Measurements from ENCODE around the gene BMS1.
A peak's percentile ranks its signal among the peaks of the same experiment; 100 is the strongest.
"Not testable (repeated sequence)": the region's sequence is repeated elsewhere in the genome, so short reads cannot be mapped to it uniquely, and the experiment has no call there.

The BMS1 gene, protein sequence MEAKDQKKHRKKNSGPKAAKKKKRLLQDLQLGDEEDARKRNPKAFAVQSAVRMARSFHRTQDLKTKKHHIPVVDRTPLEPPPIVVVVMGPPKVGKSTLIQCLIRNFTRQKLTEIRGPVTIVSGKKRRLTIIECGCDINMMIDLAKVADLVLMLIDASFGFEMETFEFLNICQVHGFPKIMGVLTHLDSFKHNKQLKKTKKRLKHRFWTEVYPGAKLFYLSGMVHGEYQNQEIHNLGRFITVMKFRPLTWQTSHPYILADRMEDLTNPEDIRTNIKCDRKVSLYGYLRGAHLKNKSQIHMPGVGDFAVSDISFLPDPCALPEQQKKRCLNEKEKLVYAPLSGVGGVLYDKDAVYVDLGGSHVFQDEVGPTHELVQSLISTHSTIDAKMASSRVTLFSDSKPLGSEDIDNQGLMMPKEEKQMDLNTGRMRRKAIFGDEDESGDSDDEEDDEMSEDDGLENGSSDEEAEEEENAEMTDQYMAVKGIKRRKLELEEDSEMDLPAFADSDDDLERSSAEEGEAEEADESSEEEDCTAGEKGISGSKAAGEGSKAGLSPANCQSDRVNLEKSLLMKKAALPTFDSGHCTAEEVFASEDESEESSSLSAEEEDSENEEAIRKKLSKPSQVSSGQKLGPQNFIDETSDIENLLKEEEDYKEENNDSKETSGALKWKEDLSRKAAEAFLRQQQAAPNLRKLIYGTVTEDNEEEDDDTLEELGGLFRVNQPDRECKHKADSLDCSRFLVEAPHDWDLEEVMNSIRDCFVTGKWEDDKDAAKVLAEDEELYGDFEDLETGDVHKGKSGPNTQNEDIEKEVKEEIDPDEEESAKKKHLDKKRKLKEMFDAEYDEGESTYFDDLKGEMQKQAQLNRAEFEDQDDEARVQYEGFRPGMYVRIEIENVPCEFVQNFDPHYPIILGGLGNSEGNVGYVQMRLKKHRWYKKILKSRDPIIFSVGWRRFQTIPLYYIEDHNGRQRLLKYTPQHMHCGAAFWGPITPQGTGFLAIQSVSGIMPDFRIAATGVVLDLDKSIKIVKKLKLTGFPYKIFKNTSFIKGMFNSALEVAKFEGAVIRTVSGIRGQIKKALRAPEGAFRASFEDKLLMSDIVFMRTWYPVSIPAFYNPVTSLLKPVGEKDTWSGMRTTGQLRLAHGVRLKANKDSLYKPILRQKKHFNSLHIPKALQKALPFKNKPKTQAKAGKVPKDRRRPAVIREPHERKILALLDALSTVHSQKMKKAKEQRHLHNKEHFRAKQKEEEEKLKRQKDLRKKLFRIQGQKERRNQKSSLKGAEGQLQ

DNA sequence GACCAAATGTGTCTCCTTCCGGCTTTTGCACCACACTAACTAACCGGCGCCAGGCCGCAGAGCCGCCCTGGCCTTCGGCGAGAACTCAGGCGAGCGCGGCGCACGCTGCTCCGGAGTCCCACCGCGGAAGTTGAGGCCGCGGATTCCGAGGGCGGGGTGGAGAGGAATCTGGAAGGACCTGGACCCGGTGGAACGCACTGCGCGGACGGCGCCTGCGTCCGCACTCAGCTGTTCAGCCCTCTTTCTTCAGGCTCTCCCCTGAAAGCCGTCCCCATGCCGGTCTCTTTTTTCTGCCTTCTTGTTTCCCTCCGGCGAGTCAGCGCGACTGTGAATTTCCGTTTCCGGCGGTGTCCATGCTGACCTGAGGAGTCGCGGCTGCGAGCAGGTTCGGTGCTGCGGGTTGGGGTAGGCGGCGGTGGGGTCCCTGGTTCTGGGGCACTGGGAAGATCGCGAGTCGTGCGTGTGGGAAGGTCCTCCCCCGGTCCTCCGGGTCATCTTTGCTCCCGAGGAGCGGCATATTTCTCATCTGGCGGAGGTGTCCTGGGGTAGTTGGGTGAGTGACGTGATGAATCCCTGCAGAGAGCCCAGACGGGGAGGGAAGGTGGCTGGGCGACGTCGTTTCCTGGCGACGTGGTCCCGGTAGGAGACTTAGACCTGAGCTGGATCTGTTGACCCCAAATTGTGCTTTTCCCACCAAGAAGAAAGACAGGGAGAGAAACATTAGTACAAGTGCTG is at the start of gene BMS1:
Gene BMS1 (plus strand): TSS at position 350 of the 735 bp plus-strand sequence. CDS start 1,600 bp downstream, outside the sequence.
- peak; percentile 60 to 72 for DNase-seq (ENCODE audit: low read depth in 2 of 2)

DNA sequence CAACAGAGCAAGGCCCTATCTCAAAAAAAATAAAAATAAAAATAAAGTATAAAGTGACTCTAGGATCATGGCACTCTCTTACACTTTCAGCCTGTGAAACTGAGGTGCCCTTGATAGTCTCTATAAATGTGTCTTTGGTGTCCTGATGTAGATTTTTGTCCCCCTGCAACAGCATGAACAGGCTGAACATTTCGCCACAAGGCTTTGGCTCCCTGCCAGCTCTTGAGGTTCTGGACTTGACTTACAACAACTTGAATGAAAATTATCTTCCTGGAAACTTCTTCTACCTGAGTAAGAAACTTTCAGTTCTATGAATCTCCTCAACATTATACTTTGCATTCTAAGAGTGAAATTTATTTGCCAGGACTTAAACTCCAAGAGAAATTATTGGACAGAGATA is 48.1 kb upstream of the BMS1 start:
- no peak for DNase-seq (ENCODE audit: low read depth in 2 of 2)

DNA sequence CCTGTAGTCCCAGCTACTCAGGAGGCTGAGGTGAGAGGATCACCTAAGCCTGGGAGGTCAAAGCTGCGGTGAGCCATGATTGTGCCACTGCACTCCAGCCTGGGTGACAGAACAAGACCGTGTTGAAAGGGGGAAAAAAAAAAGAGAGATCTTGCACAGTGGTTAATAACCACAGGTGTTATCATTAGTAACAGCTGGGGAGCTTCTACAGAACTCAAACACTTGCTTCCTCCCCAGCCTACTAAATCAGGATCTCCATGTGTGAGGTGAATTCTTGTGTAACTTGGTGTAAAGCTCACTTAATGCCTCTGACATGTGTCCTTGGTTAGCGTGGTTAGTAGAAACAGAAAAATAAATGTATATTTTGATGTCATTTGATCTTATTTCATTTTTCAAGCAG is 43.9 kb upstream of the BMS1 start:
- DNase-seq (ENCODE audit: low read depth in 2 of 2): no peak

DNA sequence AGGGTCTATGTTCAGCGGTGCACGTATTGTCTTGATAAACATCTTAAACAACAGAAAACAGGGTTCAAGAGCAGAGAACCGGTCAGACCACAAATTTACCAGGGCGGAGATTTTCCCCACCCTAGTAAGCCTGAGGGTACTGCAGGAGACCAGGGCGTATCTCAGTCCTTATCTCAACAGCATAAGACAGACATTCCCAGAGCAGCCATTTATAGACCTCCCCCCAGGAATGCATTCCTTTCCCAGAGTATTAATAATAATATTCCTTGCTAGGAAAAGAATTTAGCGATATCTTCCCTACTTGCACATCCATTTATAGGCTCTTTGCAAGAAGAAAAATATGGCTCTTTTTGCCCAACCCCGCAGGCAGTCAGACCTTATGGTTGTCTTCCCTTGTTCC is 41.1 kb upstream of the BMS1 start:
- DNase-seq (ENCODE audit: low read depth in 2 of 2): not testable (repeated sequence)

DNA sequence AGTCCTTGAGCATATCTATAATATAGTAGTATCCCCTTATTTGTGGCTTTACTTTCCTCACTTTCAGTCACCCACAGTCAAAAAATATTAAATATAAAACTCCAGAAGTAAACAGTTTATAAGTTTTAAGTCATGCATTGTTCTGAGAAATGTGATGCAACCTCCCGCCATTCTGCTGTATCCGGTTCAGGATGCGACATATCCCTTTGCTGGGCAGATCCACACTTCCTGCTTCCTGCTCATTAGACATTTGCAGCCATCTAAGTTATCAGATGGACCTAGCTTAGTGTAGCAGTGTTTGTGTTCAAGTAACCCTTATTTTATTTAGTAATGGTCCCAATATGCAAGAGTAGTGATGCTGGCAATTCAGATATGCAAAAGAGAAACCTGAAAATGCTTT is 38.9 kb upstream of the BMS1 start:
- DNase-seq (ENCODE audit: low read depth in 2 of 2): no peak

DNA sequence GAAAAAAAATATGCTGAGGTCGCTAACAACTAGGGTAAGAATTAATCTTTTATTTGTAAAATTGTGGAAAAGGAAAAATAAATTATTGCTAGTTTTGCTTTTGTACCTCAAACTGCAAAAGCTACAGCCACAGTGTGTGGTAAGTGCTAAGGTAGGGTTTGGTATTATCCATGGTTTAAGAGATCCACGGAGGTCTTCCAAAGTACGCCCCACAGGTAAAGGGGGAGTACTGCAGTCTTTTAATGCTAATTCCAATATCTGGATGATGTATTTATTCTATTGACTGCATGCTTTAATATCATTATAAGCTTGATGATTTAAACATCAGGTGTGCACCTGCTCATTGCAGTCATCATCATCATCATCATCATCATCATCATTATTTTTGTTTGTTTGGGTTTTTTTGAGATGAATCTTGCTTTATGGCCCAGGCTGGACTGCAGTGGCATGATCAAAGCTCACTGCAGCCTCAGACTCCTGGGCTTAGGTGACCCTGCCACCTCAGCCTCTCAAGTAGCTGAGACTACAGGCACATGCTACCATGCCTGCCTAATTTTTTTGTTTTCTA is 38.4 kb upstream of the BMS1 start:
- no peak for DNase-seq (ENCODE audit: low read depth in 2 of 2)

DNA sequence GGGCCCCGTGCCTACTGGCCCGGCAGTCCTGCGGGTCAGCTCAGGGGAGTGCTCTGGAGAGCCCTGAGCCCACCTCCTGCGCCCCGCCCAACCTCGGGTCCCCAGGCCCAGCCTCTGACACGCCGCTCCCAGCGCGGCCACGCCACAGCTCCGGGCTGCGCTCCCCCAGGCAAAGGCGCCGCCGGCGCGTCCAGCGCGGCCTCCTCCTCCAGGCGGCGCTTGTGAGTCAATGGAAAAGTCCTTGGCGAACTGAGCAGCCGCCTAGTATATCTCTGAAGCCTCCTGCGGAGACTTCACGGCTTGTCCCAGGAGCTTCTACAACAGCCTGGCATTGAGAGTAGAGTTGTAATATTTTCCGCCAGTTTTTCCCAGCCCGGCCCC is 29.5 kb upstream of the BMS1 start:
- DNase-seq (ENCODE audit: low read depth in 2 of 2): peak; percentile 31 to 70

DNA sequence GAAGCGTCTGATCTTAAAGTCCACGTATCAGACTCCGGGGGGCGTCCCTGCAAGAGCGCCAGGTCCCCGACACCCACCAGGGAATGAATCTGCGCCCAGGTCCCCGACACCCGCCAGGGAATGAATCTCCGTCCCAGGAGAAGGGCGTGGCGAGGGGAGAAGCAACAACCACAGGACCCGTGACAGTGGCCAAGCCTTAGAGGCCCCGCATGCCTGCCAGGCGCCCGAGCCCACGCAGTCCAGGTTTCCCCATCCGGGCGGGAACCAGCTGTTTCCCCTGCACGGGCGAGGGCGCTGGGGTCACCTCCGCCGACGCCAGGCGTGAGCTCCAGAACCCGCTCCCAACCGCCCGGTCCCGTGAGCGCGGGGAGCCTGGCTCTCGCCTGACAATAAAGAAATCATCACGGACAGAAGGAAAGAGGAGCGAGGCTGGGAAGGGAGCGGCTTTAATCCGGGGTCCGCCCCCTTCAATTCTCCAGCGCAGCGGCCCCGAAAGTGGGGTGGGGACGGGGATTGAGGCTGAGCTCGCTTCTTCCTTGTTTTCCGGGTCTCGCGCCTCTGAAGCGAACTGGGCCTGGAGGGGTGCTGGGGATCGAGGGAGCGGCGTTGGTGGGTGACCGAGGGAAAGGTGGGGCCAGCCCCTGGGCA is 29.0 kb upstream of the BMS1 start:
- DNase-seq (ENCODE audit: low read depth in 2 of 2): no peak

DNA sequence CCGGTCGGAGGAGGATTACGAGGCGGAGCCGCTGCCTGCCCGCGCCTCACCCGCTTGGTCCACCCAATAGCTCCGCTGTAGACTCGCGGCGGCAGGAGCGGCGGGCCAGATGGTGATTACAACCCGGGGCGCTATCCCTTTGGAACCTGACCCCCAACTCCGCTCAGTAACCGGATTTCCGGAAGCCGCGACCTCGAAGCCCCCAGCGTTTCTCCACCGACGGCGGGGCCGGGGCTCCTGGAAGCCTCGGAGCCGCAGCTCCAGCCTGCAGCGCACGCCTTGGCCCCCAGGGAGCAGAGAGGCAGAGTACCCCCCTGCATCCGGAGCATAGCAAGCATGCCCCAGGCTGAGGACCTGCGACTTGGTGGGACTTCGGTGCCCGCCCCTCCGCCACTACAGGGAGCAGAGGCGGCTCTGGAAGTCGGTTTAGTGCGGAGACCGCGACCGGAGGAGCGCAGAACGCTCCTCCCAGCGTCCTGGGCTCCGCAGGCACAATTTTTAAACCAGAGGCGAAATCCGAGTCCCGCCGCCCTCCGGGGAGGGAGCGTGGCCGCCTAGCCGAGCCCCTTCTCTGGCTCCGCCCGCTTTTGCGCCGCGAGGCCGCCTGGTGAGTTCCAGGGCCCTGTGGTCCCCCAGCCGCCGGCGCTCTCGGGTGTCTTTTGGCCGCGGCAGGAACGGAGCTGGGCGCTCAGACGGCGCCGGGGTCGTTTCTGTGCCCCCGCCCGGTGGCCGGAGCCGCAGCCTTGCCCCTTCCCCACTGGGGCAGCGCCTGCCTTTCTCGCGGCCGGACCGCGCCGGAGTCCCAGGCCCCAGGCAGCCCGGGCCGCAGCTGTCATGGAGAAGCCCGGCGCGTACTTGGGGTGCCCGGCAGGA is 28.2 kb upstream of the BMS1 start:
- no peak for DNase-seq (ENCODE audit: low read depth in 2 of 2)

DNA sequence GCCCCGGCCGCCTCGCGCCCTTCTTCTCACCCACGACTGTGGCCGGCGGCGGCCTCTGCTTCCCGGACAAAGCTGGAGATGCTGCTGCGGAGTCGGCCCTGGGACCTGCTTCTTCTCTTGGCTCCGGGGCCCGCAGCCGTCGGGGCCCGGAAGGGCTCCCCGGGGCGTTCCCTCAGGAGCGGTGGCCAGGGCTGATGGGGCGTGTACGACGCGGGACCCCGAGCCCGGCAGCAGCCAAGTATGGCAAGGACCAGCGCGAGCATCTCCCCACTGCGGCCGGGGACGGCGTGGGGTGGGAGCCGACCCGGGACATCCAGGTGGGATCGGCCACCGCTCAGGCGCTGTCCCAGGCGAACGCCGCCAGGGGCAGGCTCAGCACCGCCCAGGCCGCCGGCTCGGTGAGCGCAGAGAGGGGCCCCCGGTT is 27.6 kb upstream of the BMS1 start:
- DNase-seq (ENCODE audit: low read depth in 2 of 2): no peak

DNA sequence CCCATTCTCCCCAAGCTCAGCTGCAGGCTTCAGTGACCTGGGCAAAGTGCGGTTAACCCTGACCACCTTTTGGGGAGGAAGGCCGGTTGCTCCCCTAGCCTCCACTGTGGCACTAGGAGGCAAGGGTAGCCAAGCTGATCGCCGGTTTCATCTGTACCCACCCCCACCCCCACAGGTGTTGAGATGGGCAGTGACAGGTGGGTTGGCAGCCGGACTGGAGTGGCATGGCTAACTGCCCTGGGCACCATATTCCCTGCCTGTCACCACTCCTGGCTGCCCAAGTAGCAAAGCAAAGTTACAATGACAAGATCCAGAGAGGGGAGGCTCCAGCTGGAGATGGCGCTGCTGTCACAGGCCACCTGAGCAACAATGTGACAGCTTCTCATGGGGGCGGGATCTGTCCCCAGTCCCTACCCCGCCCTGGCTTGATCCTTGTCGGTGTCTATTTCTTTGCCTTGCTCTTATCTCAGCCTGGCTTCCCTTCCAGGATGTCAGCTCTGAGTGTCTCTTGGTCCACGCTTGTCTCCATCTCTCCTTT is 27.0 kb upstream of the BMS1 start:
- DNase-seq (ENCODE audit: low read depth in 2 of 2): no peak

DNA sequence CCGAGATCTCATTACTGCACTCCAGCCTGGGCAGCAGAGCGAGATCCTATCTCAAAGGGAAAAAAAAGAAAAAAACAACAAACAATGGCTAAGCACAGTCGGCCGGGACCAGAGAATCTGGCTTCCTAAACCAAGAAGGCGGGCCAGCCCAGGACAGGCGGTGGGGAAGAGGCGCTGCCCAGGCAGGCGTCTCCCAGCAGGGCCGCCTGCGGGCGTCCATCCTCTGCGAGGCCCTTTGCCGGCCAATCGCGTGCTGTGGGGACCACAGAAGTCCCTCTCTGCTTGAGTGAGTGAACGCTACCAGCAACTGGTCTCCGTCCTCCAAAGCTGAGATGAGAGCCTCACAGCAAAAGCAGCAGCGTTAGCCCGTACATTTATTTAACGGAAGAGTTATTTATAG is 14.7 kb upstream of the BMS1 start:
- DNase-seq (ENCODE audit: low read depth in 2 of 2): no peak

DNA sequence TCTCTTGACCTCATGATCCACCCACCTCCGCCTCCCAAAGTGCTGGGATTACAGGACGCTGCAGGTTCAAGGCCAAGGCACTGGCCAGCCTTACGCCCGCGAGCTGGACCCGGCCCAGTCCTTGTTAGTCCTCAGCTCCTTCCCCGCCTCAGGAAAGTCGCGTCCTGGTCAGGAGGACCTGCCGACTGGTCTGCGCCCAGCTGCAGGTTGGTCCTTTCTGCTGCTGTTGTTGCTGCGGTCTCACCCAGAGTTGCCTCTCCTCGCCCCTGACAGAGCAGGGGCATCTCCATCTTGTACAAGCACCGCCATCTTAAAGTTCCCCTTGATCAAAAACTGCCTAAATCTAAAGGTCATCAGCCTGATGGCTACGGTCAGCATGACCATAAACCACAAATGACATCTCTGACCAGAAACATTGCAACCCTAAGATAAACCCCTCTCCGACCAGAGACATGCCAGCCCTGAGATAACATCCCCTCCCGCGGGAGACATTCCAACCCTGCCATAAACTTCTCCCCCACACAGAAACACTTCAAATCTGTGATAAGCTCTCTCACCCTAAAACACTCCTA is 13.9 kb upstream of the BMS1 start:
- no peak for DNase-seq (ENCODE audit: low read depth in 2 of 2)

DNA sequence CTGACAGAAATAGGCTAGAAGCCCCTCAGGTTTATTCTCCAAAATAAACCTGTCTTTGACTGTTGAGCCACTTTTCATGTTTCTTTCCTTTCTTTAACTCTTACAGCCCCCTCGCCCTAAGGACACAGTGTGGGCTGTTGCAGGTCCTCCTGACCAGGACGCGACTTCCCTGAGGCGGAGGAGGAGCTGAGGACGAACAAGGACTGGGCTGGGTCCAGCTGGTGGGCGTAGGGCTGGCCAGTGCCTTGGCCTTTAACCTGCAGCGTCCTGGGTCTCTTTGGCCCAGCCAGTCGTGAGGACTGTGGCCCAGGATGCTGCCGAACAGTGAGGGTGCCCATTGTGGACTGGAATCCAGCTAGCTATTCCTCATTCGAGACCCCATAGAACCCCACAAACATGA is 13.4 kb upstream of the BMS1 start:
- DNase-seq (ENCODE audit: low read depth in 2 of 2): no peak

DNA sequence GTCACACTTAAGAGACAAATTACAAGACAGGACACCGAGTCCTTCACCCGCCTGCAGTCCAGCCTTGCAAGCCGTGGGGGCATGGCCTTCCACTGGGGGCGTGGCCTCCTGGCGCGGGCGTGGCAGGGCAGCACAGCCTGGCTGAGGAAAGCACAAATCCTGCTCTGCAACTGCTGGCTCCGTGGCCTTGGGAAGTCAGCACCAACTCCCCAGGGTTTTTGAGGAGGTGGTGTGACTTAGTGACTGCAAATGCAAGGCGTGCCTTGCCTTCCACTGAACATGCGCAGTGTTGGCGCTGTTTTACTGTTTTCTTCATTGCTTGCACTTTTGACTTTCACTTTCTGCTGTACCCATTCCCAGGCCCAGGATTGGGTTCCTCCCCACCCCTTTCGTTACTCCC is 12.9 kb upstream of the BMS1 start:
- no peak for DNase-seq (ENCODE audit: low read depth in 2 of 2)

DNA sequence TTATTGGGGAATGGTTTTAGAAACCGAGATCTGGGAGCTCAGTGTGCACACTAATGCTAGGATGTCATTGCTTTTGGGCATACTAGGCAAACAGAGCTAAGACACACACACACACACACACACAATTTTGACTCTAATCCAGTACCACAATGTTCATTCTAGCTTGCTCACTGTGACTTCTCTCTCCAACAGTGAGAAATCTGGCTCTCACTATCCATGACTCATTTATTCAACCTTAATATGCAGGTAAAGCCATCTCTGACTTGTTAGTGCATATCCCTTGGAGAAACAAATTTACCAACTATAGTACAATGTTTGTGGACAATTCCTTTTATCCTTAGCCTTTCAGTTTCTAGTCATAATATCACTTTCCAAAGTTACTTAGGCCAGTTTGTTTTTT is 5.9 kb upstream of the BMS1 start:
- DNase-seq (ENCODE audit: low read depth in 2 of 2): no peak

DNA sequence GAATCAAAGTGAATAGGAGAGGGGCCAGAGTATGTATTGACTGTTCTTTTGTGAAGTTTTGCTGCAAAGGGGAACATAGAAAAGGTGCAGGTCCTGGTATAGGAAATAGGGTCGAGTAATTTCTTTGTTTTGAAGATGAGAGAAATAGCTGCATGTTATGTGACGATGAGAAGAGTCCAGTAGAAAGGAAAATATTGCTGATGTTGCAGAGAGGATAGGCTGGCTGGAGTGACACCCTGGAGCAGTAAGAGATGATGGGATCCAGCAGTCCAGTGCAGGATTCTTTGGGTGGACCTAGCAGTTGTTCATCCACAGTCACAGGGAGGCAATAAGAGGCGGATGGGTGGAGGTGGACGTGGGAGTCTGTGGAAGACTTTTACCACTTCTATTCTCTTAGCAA is 2.1 kb upstream of the BMS1 start:
- no peak for DNase-seq (ENCODE audit: low read depth in 2 of 2)

DNA sequence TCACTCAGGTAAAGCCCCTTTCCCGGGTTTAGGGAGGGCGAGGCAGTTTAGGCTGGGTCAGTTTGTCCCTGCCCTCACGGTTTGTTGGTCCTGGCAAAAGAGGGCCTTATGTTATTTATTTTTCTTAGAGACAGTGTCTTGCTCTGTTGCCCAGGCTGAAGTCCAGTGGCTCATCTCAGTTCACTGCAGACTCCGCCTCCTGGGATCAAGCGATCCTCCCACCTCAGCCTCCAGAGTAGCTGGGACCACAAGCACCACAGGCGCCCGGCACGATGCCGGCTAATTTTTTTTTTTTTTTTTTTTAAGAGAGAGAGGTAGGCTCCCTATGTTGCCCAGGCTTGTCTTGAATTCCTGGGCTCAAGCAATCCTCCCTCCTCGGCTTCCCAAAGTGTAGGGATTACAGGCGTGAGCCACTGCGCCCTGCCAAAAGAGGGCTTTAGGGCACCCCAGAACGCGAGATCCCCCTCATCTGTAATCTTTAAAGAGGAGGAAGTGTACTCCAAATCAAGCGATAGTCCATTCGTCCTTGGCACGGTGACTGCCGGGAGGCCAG is 626 bp upstream of the BMS1 start:
- no peak for DNase-seq (ENCODE audit: low read depth in 2 of 2)

DNA sequence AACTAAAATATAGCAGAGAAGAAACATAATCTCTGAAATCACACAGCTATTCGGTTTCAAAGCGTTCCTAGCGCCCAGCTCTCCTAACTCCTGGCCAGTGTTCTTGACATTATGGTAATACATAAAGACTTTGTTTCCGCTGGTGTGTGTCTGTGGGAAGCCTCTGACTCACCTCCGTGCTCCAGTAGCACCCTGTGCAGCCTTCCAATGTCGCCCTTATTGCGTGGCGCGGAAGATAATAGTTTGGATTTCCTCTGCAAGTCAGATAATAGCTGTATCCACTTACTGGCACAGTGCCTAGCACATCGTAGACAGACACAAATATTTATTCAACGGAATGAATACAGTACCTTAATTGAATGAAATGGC is 570 bp downstream of the BMS1 start:
- no peak for DNase-seq (ENCODE audit: low read depth in 2 of 2)
